SK-N-MC (cell line): ENCODE results near the gene PCDH18.

Experiments
- EZH2 ChIP-seq: fragments of 200-600 bp; sonication (generic); IDR thresholded peaks from one replicate; pipeline ENCODE4 v1.6.1; 2017; ENCODE audit warnings: antibody characterized with exemption
- POLR2AphosphoS5 ChIP-seq: IDR thresholded peaks from 2 replicates; pipeline ENCODE4 v1.6.1; 2012; ENCODE audit warnings: mild to moderate bottlenecking, low read depth, low read length, borderline replicate concordance

- TF ChIP-seq EZH2 (no peak), POLR2AphosphoS5 (no peak)
Observed at GRCh38 chr4:137519406-137519805, 12.9 kb downstream of the PCDH18 start.
